GM12864 (cell line): ENCODE data around the gene ADGRF5.

Source experiments
- DNase-seq: peaks from one replicate; pipeline ENCODE4 v3.0.0-alpha.2; 2011; ENCODE audit warnings: low read depth
- H3K4me3 ChIP-seq: 2 replicates; pipeline ENCODE4 v1.5.1; 2011; ENCODE audit warnings: mild to moderate bottlenecking, low read depth, low read length, control low read depth
- TF ChIP-seq, protein P1 (sequence below): IDR thresholded peaks from 2 replicates; pipeline ENCODE4 v1.5.1; 2011; ENCODE audit warnings: low read depth, mild to moderate bottlenecking, moderate library complexity, low read length, control low read depth, inconsistent platforms; ENCODE audit errors: missing control alignments

ADGRF5 gene

GRCh38 chr6:46948699-46949098 lies 27.0 kb upstream of the ADGRF5 start:
- TF ChIP-seq, protein P1, sequence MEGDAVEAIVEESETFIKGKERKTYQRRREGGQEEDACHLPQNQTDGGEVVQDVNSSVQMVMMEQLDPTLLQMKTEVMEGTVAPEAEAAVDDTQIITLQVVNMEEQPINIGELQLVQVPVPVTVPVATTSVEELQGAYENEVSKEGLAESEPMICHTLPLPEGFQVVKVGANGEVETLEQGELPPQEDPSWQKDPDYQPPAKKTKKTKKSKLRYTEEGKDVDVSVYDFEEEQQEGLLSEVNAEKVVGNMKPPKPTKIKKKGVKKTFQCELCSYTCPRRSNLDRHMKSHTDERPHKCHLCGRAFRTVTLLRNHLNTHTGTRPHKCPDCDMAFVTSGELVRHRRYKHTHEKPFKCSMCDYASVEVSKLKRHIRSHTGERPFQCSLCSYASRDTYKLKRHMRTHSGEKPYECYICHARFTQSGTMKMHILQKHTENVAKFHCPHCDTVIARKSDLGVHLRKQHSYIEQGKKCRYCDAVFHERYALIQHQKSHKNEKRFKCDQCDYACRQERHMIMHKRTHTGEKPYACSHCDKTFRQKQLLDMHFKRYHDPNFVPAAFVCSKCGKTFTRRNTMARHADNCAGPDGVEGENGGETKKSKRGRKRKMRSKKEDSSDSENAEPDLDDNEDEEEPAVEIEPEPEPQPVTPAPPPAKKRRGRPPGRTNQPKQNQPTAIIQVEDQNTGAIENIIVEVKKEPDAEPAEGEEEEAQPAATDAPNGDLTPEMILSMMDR, result no peak
- H3K4me3 ChIP-seq, result no peak overlapping the region
- DNase-seq, result no peak

GRCh38 chr6:46947497-46947896 lies 25.8 kb upstream of the ADGRF5 start:
- TF ChIP-seq, protein P1, result no peak
- no peak overlapping the region for H3K4me3 ChIP-seq
- DNase-seq, result no peak

- TF ChIP-seq, protein P1, result no peak
- DNase-seq, result no peak
- H3K4me3 ChIP-seq, result no peak overlapping the region
Observed at GRCh38 chr6:46940433-46941226, 18.9 kb upstream of the ADGRF5 start.

DNA sequence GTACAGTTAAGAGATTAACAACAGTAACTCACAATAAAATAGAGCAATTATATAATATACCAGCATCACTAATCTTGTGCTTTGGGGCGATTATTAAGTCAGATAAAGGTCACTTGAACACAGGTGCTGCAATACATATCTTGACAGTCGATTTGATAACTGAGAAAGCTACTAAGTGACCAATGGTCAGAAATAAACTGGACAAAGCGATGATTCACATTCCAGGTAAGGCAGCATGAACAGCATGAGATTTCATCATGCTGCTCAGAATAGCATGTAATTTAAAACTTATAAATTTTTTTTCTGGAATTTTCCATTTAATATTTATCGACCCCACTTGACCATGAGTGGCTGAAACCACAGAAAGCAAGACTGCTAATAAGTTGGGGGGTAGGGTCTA lies 15.9 kb upstream of the ADGRF5 start:
- TF ChIP-seq, protein P1, result no peak
- no peak for DNase-seq
- H3K4me3 ChIP-seq, result no peak overlapping the region

DNA sequence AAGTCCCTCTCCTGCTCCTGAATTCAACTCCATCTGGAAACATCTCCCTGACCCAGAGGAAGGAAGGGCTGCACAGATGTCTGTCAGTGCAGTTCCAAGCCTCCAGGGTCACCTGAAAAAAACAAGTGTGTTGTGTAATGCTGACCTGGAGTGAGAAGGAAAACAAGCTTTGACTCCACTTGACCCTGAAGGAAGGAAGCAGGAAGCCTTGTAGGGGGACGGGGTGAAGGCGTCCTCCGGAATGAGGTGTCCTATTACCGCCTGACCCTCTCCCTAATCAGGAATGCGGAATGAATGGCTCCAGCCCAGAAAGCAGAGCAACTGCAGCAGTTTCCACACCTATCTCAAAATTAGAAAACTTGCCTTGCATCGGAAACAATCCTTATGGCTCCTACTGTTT lies 13.9 kb upstream of the ADGRF5 start:
- no peak overlapping the region for H3K4me3 ChIP-seq
- TF ChIP-seq, protein P1, result no peak
- DNase-seq, result no peak

GRCh38 chr6:46933751-46934150 lies 12.0 kb upstream of the ADGRF5 start:
- TF ChIP-seq, protein P1, result no peak
- no peak overlapping the region for H3K4me3 ChIP-seq
- DNase-seq, result no peak
